Posterior vena cava (tissue), 2 donors: ENCODE measurements around the gene EXOC4. TPM values are rescaled to one million over a fixed set of nuclear protein-coding genes. Genes with fewer than 3 reads are reported as not detected.
"Not testable (repeated sequence)": the region's sequence is repeated elsewhere in the genome, so short reads cannot be mapped to it uniquely, and the experiment has no call there.

Source experiments
- DNase-seq: peaks from one replicate; pipeline ENCODE4 v3.0.0-alpha.2; 2020; ENCODE audit warnings: low spot score
- intact Hi-C, 2 donors: fragments of 100-400 bp; cut with DNase I; formaldehyde crosslinking; loops; one replicate each; pipeline versions ENCODE4 v1.14.1 to v1.14.2; 2022 to 2023
- total RNA-seq, 2 donors: library from RNA; stranded (reverse); fragmentation: NEBNext Ultra II Directional; extraction: Animal tissue kit (Norgen Biotek cat#: 25700); gene quantifications; one replicate each; pipeline ENCODE4 v1.2.1, GENCODE V29; 2021
- donor health status: DM: yes; HTN: yes; CAD: no.
- donor health status: DM: yes; HTN: yes; CAD: no.

The EXOC4 gene
- total RNA-seq, 2 donors from 2014 or later: 66.0 to 70.6 TPM

- intact Hi-C loops: no loop called here
- DNase-seq: no peak
Measured at GRCh38 chr7:133985300-133985699, 732.4 kb downstream of the EXOC4 start.

GRCh38 chr7:133987582-133987981 lies 734.7 kb downstream of the EXOC4 start:
- DNase-seq: no peak
- intact Hi-C loops: no loop called here

DNA sequence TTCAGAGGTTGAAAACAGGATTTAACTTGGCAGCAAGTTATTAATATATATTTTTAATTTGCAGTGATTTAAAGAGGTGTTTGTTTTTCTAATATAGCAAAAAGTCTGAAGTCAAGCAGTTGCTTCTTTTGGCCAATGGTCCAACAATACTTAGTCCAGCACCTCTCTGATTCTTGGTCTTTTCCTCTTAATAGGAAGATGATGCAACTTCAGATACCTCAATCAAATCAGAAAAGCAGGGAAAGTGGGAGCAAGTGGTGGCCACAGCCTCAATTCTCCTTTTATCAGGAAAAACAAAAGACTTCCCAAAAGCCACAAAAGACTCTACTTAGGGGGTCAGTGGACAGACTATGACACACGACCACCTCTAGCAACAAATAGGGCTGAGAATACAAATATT lies 740.7 kb downstream of the EXOC4 start:
- no peak for DNase-seq
- intact Hi-C loops: no loop called here

- not testable (repeated sequence) for DNase-seq
Measured at GRCh38 chr7:133994100-133994499, 741.2 kb downstream of the EXOC4 start.

DNA sequence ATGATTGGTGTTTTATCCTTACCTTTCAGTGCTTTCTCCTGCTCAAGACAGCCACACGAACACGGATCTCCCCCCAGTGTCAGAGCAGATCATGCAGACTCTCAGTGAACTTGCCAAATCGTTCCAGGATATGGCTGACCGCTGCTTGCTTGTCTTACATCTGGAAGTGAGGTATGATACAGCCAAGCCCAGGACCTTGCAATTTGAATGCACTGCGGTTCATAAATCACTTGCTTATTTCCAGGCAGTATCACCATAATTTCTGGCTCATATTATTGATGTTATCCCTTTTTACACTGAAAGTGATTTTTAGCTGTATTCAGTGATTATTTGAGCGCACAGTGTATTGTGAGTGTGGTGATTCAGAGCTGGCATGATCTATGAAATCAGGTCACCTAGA lies 744.6 kb downstream of the EXOC4 start:
- no peak for DNase-seq
- intact Hi-C loops: no loop called here

More at GRCh38 chr7:133994100-133994499, 741.2 kb downstream of the EXOC4 start:
- intact Hi-C loops: loop anchor here in 1 of 2 donors (2.0 kb wide), 1 partner anchor 27 kb away; no protein-coding TSS in a partner anchor

GRCh38 chr7:133999178-133999577 lies 746.3 kb downstream of the EXOC4 start:
- no peak for DNase-seq

GRCh38 chr7:134004829-134005505 lies 752.1 kb downstream of the EXOC4 start:
- intact Hi-C loops: no loop called here
- no peak for DNase-seq

More at GRCh38 chr7:133999178-133999577, 746.3 kb downstream of the EXOC4 start:
- intact Hi-C loops: no loop called here

DNA sequence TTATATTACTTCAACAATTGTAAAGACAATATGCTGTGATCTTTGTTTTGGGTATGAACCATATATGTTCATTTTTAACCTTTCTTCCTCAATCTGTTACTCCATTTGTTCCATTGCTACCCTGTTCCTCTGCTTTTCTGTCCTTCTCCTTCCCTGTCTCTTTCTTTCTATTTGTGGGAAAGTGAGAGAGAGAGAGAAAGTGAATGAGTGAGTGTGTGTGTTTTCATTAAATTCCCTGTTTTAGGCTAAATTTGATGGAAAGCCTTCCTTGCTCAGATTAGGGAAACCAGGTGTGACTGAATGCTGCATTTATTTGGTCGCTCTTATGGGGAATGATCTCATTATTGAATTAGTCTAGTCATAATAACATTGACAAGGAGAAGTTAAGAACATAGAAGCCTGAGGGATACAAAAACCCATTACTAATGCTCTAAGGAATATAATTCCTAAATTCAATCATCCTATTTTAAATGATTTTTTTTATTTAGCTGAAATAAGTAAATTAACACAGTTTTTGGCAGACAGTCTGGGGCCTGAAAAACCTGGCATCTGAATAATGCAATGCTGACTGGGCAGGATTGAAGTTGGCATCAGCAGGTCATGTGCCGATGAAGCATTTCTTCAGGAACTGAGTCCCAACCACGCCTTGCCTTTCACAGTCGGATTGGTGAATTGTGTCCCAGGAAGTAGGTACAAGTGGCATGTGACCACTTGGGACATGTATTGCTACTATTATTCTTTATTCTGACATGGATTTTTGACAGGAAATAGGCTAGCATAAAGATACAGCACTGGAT lies 756.6 kb downstream of the EXOC4 start:
- intact Hi-C loops: no loop called here
- DNase-seq: no peak

GRCh38 chr7:134013249-134013648 lies 760.4 kb downstream of the EXOC4 start:
- no peak for DNase-seq

DNA sequence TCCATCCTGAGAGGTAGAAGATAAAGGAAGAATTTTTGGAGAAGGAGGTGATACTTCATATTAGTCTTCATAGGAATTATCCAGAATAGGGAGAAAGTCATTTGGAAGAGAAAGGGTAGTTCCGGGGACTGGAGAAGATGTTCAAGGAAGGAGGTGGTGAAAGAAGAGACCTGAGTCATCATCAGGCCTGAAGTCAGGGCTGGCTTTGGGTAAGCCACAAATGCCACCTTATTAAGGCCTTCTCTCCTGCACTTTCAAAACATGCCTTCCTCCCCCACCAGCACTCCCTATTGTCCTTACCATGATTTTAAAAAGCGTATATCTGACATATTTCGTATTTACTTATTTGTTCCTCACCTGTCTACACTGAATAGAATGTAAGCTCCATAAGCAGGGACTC lies 762.1 kb downstream of the EXOC4 start:
- intact Hi-C loops: no loop called here

More at GRCh38 chr7:134013249-134013648, 760.4 kb downstream of the EXOC4 start:
- intact Hi-C loops: no loop called here

GRCh38 chr7:134016223-134016941 lies 763.5 kb downstream of the EXOC4 start:
- DNase-seq: no peak
- intact Hi-C loops: no loop called here

More for the DNA sequence above, 762.1 kb downstream of the EXOC4 start:
- DNase-seq: no peak

GRCh38 chr7:134016942-134017303 lies 764.0 kb downstream of the EXOC4 start:
- intact Hi-C loops: no loop called here
- DNase-seq: no peak

DNA sequence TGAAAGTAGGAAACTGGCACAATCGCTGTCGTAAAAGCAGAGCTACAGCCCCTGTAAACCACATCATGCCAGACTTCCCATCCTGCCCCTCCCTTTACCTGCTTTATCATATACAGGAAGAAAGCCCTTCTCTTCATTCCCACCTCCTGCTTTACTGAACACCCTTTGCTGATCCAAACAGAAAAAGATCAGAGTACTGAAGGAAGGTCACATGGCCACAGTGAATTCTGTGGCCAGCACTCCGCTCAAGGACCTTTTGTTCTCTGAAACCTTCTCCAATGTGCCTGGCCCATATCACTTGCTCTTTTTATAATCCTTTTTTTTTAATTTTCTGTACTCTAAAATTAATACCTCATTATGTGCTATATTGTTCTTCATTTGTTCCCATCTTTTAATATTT lies 765.4 kb downstream of the EXOC4 start:
- no peak for DNase-seq
- intact Hi-C loops: no loop called here

DNA sequence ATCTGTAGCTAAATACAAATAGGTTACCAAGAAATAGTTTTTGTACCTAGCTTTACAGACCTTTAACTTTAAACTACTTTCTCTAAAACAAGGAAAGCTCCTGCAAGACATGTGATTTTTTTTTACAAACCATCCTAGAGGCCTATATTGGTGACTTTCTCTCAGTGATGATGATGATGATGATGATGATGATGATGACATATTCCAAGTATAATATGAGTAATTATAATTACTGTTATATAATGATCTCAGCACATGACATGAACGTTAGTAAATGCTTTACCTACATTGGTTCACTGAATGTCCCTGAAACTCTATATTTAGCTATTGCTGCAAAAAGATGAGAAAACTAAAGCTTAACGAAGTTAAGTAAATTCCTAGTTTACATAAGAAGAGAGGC lies 766.4 kb downstream of the EXOC4 start:
- intact Hi-C loops: no loop called here
- DNase-seq: no peak

DNA sequence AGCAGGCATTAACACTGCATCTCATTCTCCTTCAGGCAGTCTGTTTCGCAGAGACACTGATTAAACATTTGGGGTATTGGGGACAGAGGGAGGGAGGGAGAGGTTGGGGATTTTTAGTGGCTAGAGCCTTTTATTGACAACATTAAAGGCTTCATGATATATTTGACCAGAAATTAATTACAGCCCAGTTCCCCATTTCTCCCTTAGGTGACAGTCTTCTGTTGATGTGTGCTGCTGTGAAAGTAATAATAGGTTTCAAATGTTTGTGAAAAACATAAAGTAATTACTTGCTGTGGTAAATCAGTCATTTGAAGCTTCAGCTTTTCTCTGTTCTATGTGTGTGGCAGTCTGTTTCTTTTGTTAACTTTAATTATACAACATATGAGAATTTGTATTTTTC lies 769.0 kb downstream of the EXOC4 start:
- intact Hi-C loops: loop anchor here in 1 of 2 donors (2.0 kb wide), 1 partner anchor 33 kb away; no protein-coding TSS in a partner anchor
- DNase-seq: no peak

- DNase-seq: no peak
- intact Hi-C loops: no loop called here
Measured at GRCh38 chr7:134022286-134022911, 769.5 kb downstream of the EXOC4 start.

DNA sequence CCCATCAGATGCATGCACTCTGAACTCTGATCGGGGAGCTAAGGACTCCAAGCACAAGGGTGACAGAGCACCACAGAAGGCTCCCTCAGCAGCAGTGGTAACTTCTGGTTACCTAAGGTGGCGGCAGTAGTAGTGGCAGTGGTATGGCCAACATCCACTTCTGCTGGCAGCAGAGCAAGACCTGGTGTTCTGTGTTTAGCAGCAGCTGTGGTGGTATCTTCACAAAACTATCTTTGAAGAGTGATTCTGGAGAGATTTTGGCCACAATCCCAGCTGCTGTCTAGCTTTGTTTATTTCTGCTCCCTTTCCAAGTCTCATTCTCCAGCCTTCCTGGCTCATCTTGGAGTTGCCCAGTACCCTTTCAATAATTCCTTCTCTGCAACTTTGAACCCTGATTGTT lies 771.9 kb downstream of the EXOC4 start:
- intact Hi-C loops: no loop called here

GRCh38 chr7:134028853-134029252 lies 776.0 kb downstream of the EXOC4 start:
- intact Hi-C loops: no loop called here
- no peak for DNase-seq

More for the DNA sequence above, 771.9 kb downstream of the EXOC4 start:
- no peak for DNase-seq

- no peak for DNase-seq
- intact Hi-C loops: no loop called here
Measured at GRCh38 chr7:134029743-134030142, 776.9 kb downstream of the EXOC4 start.

DNA sequence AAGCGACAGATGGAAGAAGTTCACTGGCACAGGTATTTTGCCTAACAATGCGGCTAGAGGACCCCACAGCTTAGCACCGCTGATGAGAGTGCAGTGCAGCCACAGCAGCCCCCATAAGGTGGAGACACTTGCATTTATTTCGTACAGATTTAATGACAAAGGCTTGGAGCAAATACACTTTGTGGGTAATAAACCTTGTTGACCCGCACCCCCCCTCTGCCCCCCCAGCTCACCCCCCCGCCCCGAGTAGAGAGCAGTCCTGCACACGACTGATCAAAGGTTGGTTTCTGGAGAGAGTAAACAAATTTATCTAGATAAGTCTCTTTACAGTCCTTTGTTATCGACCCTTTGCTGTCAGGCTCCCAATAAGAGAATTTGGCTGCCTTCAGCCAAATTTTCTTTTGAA lies 777.6 kb downstream of the EXOC4 start:
- intact Hi-C loops: no loop called here
- DNase-seq: no peak
